Keratinocyte (primary cell): ENCODE measurements around the gene LRRC63.
A peak's percentile ranks its signal among the peaks of the same experiment; 100 is the strongest.

Source experiments
- EZH2 ChIP-seq: IDR thresholded peaks from one replicate; pipeline ENCODE4 v1.6.1; 2012; ENCODE audit warnings: inconsistent platforms, mild to moderate bottlenecking, low read length, moderate library complexity
- TF ChIP-seq, protein P1 (sequence below), 3 experiments: IDR thresholded peaks in 1 of 3; conservative IDR thresholded peaks in 1 of 3; optimal IDR thresholded peaks in 1 of 3; 2 replicates in 2 of 3; 3 replicates in 1 of 3; pipeline versions ENCODE3 to v1.5.1; 2011; ENCODE audit warnings: low read length in 3 of 3, mild to moderate bottlenecking in 3 of 3, moderate library complexity in 2 of 3, control low read depth in 1 of 3, inconsistent platforms in 1 of 3; ENCODE audit not compliant: insufficient read depth in 2 of 3; ENCODE audit errors: extremely low read depth in 1 of 3

DNA sequence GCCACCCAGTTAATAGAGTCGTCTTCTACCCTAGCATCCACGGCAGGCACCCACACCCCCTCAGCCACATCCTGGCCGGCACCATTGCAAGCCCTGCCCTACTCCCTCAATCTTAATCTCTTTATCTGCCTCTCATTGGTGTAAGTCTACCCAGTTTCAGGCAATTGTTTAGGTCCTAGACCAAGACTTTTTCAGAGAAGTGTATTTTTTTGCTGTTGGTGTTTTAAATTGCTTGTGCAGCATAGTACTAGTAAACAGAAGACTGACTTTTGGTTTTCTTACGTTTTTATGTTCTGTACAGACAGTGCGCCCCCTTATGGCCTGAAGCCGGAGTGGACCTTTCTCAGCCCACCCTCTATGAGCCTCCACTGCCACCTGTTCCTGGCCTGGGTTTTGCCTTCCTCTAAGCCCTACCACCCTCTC is 27.4 kb upstream of the LRRC63 start:
- TF ChIP-seq, protein P1, sequence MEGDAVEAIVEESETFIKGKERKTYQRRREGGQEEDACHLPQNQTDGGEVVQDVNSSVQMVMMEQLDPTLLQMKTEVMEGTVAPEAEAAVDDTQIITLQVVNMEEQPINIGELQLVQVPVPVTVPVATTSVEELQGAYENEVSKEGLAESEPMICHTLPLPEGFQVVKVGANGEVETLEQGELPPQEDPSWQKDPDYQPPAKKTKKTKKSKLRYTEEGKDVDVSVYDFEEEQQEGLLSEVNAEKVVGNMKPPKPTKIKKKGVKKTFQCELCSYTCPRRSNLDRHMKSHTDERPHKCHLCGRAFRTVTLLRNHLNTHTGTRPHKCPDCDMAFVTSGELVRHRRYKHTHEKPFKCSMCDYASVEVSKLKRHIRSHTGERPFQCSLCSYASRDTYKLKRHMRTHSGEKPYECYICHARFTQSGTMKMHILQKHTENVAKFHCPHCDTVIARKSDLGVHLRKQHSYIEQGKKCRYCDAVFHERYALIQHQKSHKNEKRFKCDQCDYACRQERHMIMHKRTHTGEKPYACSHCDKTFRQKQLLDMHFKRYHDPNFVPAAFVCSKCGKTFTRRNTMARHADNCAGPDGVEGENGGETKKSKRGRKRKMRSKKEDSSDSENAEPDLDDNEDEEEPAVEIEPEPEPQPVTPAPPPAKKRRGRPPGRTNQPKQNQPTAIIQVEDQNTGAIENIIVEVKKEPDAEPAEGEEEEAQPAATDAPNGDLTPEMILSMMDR (optimal IDR thresholded peaks at IDR 0.05 in 1 of 3, IDR thresholded peaks at IDR 0.05 in 1 of 3, conservative IDR thresholded peaks at IDR 0.05 in 1 of 3; ENCODE audit: extremely low read depth in 1 of 3, insufficient read depth in 2 of 3, low read length in 3 of 3) = peak; percentile 19 to 56 (median 49)
- TF ChIP-seq EZH2 = no peak
